T47D (cell line): ENCODE data around the gene UBE2I.
"Not testable (repeated sequence)": the region's sequence is repeated elsewhere in the genome, so short reads cannot be mapped to it uniquely, and the experiment has no call there.

Experiments used
- DNase-seq, 2 experiments: peaks; one replicate each; pipeline versions ENCODE4 v3.0.0 to v3.0.0-alpha.2; 2011 to 2012; ENCODE audit warnings: low read depth in 1 of 2, low spot score in 1 of 2
- JUND ChIP-seq: IDR thresholded peaks from 2 replicates; pipeline ENCODE4 v1.6.1; 2012; ENCODE audit warnings: low read depth
- in situ Hi-C: cut with HindIII; loops from 2 replicates; pipeline ENCODE4 v1.10.0; 2016; ENCODE audit warnings: low sequenced_read_pairs, low pct_unique_long_range_greater_than_20kb

Gene UBE2I

GRCh38 chr16:1290063-1290501 is 19.4 kb upstream of the UBE2I start:
- no peak for TF ChIP-seq JUND
- in situ Hi-C loops: no loop called here
- DNase-seq: no peak

DNA sequence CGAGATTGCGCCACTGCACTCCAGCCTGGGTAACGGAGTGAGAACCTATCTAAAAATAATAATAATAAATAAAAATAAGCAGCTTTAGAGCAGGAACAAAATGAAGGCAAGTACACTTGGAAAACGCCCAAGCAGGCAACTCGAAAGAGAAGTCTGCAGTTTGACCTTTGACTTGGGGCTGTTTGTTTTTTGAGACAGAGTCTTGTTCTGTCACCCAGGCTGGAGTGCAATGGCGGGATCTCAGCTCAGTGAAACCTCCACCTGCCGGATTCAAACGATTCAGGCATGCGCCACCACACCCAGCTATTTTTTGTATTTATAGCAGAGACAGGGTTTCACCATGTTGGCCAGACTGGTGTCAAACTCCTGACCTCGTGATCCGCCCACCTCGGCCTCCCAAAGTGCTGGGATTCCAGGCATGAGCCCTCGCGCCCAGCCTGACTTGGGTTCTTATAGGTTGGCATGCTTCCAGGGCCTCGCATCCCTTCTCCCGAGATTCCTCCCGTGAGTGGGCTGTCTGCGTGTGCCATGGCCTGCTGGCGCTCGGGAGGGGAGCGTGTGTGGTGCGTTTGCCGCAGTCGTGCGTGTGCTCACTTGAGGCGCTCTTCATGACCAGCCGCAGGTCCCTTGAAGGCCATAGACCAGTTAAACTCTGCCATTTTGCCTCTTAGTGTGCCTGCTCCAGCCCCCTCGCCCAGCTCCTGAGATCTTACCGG is 18.4 kb upstream of the UBE2I start:
- DNase-seq: no peak
- in situ Hi-C loops: no loop called here
- TF ChIP-seq JUND: no peak

DNA sequence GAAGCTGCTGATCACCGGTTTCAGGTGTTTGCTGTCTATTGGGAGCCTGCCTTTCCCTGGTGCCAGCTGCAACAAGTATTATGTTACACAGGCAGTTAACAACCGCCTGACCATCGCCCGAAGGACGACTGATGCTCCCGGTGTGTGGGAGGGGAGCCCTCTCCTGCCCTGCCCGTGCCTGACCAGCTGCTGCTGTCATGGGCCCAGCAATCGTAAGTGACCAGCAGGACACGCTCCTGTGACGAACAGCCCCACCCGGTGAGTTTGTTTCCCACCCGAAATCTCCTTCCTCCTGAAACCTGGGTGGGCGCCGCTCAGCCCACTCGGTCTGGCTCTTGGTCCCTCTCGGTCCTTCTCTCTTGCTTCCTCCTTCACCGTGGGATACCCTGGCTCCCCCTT is 17.9 kb upstream of the UBE2I start:
- DNase-seq: no peak
- in situ Hi-C loops: no loop called here
- TF ChIP-seq JUND: no peak

DNA sequence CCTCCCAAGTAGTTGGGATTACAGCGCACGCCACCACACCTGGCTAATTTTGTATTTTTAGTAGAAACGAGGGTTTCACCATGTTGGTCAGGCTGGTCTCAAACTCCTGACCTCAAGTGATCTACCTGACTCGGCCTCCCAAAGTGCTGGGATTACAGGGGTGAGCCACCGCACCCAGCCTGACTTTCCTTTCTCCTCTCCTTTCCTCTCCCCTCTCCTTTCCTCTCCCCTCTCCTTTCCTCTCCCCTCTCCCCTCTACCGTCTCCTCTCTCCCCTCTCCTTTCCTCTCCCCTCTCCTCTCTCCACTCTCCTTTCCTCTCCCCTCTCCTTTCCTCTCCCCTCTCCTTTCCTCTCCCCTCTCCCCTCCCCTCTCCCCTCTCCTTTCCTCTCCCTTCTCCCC is 17.2 kb upstream of the UBE2I start:
- DNase-seq, in situ Hi-C loops: not testable (repeated sequence)

DNA sequence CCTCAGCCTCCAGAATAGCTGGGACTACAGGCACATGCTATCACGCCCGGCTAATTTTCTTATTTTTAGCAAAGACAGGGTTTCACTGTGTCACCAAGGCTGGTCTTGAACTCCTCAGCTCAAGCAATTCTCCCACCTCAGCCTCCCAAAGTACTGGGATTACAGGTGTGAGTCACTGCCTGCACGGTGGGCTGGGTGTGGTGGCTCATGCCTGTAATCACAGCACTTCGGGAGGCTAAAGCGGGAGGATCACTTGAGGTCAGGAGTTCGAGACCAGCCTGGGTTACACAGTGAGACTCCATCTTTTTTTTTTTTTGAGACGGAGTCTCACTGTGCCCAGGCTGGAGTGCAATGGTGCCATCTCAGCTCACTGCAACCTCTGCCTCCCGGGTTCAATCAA is 16.6 kb upstream of the UBE2I start:
- DNase-seq, in situ Hi-C loops: not testable (repeated sequence)

DNA sequence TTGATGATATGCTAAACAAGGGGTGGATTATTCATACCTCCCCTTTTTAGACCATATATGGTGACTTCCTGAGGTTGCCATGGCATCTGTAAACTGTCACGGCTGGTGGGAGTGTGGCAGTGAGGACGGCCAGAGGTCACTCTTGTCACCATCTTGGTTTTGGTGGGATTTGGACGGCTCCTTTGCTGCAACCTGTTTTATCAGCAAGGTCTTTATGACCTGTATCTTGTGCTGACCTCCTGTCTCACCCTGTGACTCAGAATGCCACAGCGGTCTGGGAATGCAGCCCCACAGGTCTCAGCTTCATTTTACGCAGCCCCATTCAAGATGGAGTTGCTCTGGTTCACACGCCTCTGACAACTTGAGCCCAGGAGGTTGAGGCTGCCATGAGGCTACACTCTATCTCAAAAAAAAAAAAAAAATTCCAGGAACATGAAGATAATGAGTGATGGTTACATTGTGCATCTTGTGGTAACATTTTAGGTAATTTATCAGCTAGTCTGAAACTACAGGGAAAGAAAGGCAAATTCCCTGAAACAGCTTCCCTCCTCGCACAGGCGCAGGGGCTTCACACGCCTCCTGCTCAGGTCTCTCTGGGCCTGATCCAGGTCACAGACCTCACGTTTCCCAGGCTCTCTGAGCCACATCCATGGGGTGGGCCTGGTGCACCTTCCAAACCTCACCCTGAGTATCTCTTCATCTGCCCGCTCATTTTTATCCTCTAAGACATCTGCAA is 15.3 kb upstream of the UBE2I start:
- DNase-seq: no peak
- TF ChIP-seq JUND: no peak
- in situ Hi-C loops: no loop called here

DNA sequence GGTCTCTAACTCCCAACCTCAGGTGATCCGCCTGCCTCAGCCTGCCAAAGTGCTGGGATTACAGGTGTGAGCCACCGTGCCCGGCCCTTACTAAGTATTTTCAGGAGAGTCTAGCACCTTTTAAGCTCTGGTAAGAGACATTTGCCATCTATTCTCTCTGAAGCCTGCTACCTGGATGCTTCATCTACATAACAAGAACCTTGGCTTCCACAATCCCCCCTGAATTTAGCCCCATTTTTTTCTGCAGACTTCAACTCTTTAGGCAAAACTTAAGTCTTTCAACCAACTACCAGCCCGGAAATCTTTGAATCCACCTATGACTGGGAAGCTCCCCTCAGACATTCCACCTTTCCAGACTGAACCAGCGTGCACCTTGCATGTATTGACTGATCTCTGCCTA is 14.0 kb upstream of the UBE2I start:
- in situ Hi-C loops: no loop called here
- TF ChIP-seq JUND: no peak
- no peak for DNase-seq

DNA sequence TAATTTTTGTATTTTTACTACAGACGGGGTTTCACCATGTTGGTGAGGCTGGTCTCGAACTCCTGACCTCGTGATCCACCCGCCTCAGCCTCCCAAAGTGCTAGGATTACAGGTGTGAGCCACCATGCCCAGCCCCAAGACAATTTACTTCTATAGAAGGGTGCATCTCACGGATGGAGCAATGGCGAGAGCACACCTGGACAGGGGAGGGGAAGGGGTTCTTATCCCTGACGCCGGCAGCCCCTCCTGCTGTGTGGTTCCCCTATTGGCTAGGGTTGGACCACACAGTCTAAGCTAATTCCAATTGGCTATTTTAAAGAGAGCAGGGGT is 12.8 kb upstream of the UBE2I start:
- in situ Hi-C loops, DNase-seq: not testable (repeated sequence)

GRCh38 chr16:1297018-1297696 is 12.3 kb upstream of the UBE2I start:
- TF ChIP-seq JUND: no peak
- in situ Hi-C loops: no loop called here
- peak in 1 of 2 experiments; percentile 82 for DNase-seq

DNA sequence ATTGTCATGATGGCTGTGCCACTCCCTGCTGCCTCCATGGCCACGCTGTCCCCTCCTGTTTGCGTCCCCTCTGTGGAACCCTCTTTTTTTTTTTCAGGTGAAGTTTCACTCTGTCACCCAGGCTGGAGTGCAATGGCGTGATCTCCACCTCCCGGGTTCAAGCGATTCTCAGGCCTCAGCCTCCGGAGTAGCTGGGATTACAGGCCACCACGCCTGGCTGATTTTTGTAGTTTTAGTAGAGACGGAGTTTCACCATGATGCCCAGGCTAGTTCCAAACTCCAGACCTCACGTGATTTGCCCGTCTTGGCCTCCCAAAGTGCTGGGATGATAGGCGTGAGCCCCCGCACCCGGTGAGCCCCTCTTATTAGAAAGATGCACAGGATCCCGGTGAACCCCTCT is 11.0 kb upstream of the UBE2I start:
- TF ChIP-seq JUND: no peak
- DNase-seq: no peak
- in situ Hi-C loops: no loop called here

- TF ChIP-seq JUND: no peak
- DNase-seq: peak in 1 of 2 experiments; percentile 49
- in situ Hi-C loops: no loop called here
Observed at GRCh38 chr16:1299012-1299867, 10.2 kb upstream of the UBE2I start.

GRCh38 chr16:1299868-1300203 is 9.6 kb upstream of the UBE2I start:
- in situ Hi-C loops: no loop called here
- TF ChIP-seq JUND: no peak
- DNase-seq: peak in 1 of 2 experiments; percentile 24
